Measurements from ENCODE around the gene BDP1. TPM values are rescaled to one million over a fixed set of nuclear protein-coding genes. Genes with fewer than 3 reads are reported as not detected.

The BDP1 gene
- total RNA-seq, 2 donors from 2014 or later = 26.7 to 31.9 TPM

DNA sequence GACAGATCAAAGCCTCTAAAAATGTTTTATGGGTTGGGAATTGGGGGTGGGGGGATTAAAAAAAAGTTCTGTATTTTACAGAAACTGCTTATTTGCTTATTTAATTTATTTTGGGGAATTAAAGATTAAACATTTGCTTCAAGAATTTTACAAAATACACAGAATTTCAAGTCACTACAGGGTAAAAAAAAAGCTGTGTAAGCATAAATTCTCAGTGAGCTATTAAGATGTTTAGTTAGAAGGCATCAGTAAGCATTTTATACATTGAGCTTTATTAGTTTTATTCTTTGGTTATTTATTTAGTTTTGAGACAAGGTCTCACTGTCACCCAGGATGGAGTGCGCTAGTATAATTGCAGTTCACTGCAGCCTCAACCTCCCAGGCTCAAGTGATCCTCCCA lies 5.2 kb downstream of the BDP1 start:
- Mint-ChIP-seq H3K27ac (no peak overlapping the region), H3K9me3 (no peaks in the 10 kb centered on the region), H3K4me1 (peaks cover 9% of the 10 kb centered on the region), H3K27me3 (ENCODE audit: insufficient read depth) (no peaks in the 10 kb centered on the region), H3K36me3 (ENCODE audit: low read depth) (peaks cover 58% of the 10 kb centered on the region), H3K4me3 (no peak overlapping the region)
- no peak for DNase-seq
- no peak overlapping the region for H3K9ac ChIP-seq (ENCODE audit: extremely low read depth, low read length, poor library complexity, severe bottlenecking)
- TF ChIP-seq, protein P1, sequence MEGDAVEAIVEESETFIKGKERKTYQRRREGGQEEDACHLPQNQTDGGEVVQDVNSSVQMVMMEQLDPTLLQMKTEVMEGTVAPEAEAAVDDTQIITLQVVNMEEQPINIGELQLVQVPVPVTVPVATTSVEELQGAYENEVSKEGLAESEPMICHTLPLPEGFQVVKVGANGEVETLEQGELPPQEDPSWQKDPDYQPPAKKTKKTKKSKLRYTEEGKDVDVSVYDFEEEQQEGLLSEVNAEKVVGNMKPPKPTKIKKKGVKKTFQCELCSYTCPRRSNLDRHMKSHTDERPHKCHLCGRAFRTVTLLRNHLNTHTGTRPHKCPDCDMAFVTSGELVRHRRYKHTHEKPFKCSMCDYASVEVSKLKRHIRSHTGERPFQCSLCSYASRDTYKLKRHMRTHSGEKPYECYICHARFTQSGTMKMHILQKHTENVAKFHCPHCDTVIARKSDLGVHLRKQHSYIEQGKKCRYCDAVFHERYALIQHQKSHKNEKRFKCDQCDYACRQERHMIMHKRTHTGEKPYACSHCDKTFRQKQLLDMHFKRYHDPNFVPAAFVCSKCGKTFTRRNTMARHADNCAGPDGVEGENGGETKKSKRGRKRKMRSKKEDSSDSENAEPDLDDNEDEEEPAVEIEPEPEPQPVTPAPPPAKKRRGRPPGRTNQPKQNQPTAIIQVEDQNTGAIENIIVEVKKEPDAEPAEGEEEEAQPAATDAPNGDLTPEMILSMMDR (conservative IDR thresholded peaks at IDR 0.05) = no peak
- no peak overlapping the region for H3K27ac ChIP-seq (ENCODE audit: low read depth, low read length)
- no peaks in the 10 kb centered on the region for H3K4me1 ChIP-seq (ENCODE audit: control insufficient read depth, insufficient read depth, low read length)
- H3K9me3 ChIP-seq (ENCODE audit: control insufficient read depth, low read length) = no peaks in the 10 kb centered on the region
- no peaks in the 10 kb centered on the region for H3K27me3 ChIP-seq (ENCODE audit: control insufficient read depth, insufficient read depth, low read length, poor library complexity, severe bottlenecking)
- WGBS, 2 experiments (ENCODE audit: insufficient coverage in 1 of 2, insufficient read length in 1 of 2) = 88 to 100% methylated on average over 1 of the region's 1 CpG
- H3K36me3 ChIP-seq (ENCODE audit: control insufficient read depth, insufficient read depth, low read length) = peaks cover 68% of the 10 kb centered on the region
- H3K4me3 ChIP-seq (ENCODE audit: low read length) = no peak overlapping the region

GRCh38 chr5:71461360-71461759 lies 5.9 kb downstream of the BDP1 start:
- Mint-ChIP-seq H3K4me3 (no peak overlapping the region), H3K27ac (no peak overlapping the region), H3K27me3 (ENCODE audit: insufficient read depth) (no peaks in the 10 kb centered on the region), H3K4me1 (peaks cover 7% of the 10 kb centered on the region), H3K9me3 (no peaks in the 10 kb centered on the region), H3K36me3 (ENCODE audit: low read depth) (peaks cover 65% of the 10 kb centered on the region)
- Histone ChIP-seq H3K27ac (ENCODE audit: low read depth, low read length) (no peak overlapping the region), H3K36me3 (ENCODE audit: control insufficient read depth, insufficient read depth, low read length) (peaks cover 75% of the 10 kb centered on the region), H3K27me3 (ENCODE audit: control insufficient read depth, insufficient read depth, low read length, poor library complexity, severe bottlenecking) (no peaks in the 10 kb centered on the region), H3K4me3 (ENCODE audit: low read length) (no peak overlapping the region), H3K9ac (ENCODE audit: extremely low read depth, low read length, poor library complexity, severe bottlenecking) (no peak overlapping the region), H3K9me3 (ENCODE audit: control insufficient read depth, low read length) (no peaks in the 10 kb centered on the region), H3K4me1 (ENCODE audit: control insufficient read depth, insufficient read depth, low read length) (no peaks in the 10 kb centered on the region)
- DNase-seq = no peak
- 100% methylated on average over 3 of the region's 3 CpGs; no CpG with 5 or more reads in 1 of the 2 experiments for WGBS, 2 experiments (ENCODE audit: insufficient coverage in 1 of 2, insufficient read length in 1 of 2)
- TF ChIP-seq, protein P1 (conservative IDR thresholded peaks at IDR 0.05) = no peak

DNA sequence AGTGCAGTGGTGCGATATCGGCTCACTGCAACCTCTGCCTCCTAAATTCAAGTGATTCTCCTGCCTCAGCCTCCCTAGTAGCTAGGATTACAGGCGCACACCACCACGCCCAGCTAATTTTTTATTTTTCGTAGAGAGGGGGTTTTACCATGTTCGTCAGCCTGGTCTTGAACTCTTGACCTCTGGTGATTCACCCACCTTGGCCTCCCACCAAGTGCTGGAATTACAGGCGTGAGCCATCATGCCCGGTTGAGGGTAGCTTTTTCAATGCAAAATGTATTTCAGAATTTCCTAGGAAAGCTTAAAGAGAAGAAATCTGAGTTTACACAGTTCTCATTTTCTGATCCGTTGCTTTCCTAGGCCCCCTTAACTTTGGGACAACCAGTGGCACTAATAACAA lies 15.7 kb downstream of the BDP1 start:
- Histone ChIP-seq H3K27me3 (ENCODE audit: control insufficient read depth, insufficient read depth, low read length, poor library complexity, severe bottlenecking) (no peaks in the 10 kb centered on the region), H3K27ac (ENCODE audit: low read depth, low read length) (no peak overlapping the region), H3K9ac (ENCODE audit: extremely low read depth, low read length, poor library complexity, severe bottlenecking) (no peak overlapping the region), H3K4me3 (ENCODE audit: low read length) (no peak overlapping the region), H3K36me3 (ENCODE audit: control insufficient read depth, insufficient read depth, low read length) (peaks cover 67% of the 10 kb centered on the region), H3K9me3 (ENCODE audit: control insufficient read depth, low read length) (no peaks in the 10 kb centered on the region), H3K4me1 (ENCODE audit: control insufficient read depth, insufficient read depth, low read length) (no peaks in the 10 kb centered on the region)
- H3K27me3 Mint-ChIP-seq (ENCODE audit: insufficient read depth) = no peaks in the 10 kb centered on the region
- H3K4me1 Mint-ChIP-seq = peaks cover 2% of the 10 kb centered on the region
- H3K36me3 Mint-ChIP-seq (ENCODE audit: low read depth) = peaks cover 62% of the 10 kb centered on the region
- DNase-seq = no peak
- WGBS, 2 experiments (ENCODE audit: insufficient coverage in 1 of 2, insufficient read length in 1 of 2) = 92 to 98% methylated on average over 7 to 9 of the region's 9 CpGs
- no peak overlapping the region for H3K27ac Mint-ChIP-seq
- no peaks in the 10 kb centered on the region for H3K9me3 Mint-ChIP-seq
- H3K4me3 Mint-ChIP-seq = no peak overlapping the region
- TF ChIP-seq, protein P1 (conservative IDR thresholded peaks at IDR 0.05) = no peak
